BJ (cell line): Measurements from ENCODE around the gene DNM1. TPM values are rescaled to one million over a fixed set of nuclear protein-coding genes. Genes with fewer than 3 reads are reported as not detected.

Experiments
- CTCF ChIA-PET: fragments of 350-600 bp; formaldehyde crosslinking; extraction: SDS; loops from one replicate; lab custom pipeline; 2021; ENCODE audit warnings: antibody characterized with exemption, inconsistent platforms; lab: Yijun Ruan, JAX
- POLR2A ChIA-PET: fragments of 300-600 bp; sonication (Branson Sonifier 250); formaldehyde crosslinking; extraction: SDS; loops from one replicate; lab custom pipeline; 2021; ENCODE audit warnings: antibody characterized with exemption; lab: Charles Lee
- DNase-seq: peaks from one replicate; pipeline ENCODE4 v3.0.0-alpha.2; 2011; ENCODE audit warnings: low read depth
- H3K27me3 ChIP-seq: 2 replicates; pipeline ENCODE4 v1.6.0; 2011; ENCODE audit warnings: low read length; ENCODE audit not compliant: control insufficient read depth, insufficient read depth
- H3K36me3 ChIP-seq: 2 replicates; pipeline ENCODE4 v1.5.1; 2011; ENCODE audit warnings: low read length; ENCODE audit not compliant: control insufficient read depth, insufficient read depth
- H3K4me3 ChIP-seq: 2 replicates; pipeline ENCODE4 v1.5.1; 2011; ENCODE audit warnings: low read depth, mild to moderate bottlenecking, control low read depth, low read length
- CTCF ChIP-seq: IDR thresholded peaks from 2 replicates; pipeline ENCODE4 v1.5.1; 2011; ENCODE audit warnings: low read depth, mild to moderate bottlenecking, control low read depth, inconsistent platforms, low read length, moderate library complexity; ENCODE audit not compliant: insufficient read depth
- polyA plus RNA-seq: library from polyadenylated mRNA; depleted of rRNA; stranded (reverse); fragments of >200 nt; gene quantifications from 2 replicates; pipeline ENCODE4 v1.2.3, GENCODE V29; 2011

Gene DNM1
- polyA plus RNA-seq, 1 experiment, result 8.4 TPM

DNA sequence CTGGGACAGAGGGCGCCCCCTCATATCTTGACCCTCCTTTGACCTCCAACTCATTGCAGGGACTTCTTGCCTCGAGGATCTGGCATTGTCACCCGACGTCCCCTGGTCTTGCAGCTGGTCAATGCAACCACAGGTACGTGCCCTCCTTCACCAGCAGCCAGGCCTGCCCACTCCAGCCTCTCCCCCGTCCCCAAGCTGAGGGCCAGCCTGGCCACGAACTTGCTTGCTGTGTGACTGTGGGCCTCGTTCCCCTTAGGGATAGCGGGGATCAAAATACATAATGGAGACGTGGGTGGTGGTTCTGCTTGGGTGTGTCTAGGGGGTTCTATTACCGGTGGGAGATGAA, 15.0 kb downstream of the DNM1 start:
- POLR2A ChIA-PET, result no interaction called here
- CTCF ChIA-PET, result interaction anchor here (1.2 kb wide), 1 partner anchor 22 kb away, joined by 4 read pairs; no protein-coding TSS in a partner anchor
- Histone ChIP-seq H3K4me3 (no peak overlapping the region), H3K36me3 (peaks cover 10% of the 10 kb centered on the region), H3K27me3 (no peaks in the 10 kb centered on the region)
- no peak for DNase-seq
- TF ChIP-seq CTCF, result no peak

DNA sequence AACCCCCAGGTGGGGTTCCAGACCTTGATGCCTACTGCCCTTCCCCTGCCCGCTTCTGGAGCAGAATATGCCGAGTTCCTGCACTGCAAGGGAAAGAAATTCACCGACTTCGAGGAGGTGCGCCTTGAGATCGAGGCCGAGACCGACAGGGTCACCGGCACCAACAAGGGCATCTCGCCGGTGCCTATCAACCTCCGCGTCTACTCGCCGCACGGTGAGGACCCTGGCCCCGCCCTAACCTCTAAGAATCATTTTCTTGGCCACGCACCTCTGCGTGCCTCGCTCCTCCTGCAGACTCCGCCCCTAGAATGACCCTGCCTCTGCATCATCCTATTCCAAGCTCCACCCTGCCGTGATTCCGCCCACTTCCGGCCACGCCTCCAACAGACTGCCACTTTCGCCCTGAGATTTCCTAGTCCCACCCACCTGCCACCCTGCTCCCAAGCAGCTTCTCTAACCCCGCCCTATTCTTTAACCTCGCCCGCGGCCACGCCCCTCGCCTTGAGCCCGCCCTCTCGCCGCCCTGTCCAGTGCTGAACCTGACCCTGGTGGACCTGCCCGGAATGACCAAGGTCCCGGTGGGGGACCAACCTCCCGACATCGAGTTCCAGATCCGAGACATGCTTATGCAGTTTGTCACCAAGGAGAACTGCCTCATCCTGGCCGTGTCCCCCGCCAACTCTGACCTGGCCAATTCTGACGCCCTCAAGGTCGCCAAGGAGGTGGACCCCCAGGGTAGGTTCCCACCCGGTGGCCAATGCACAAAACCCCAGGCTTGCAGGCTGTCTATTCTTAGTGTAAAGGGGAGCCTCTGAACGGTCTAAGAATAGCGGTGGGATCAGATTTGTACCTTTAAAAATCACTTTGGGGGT, 15.6 kb downstream of the DNM1 start:
- ChIA-PET CTCF (interaction anchor here (1.2 kb wide), 1 partner anchor 21 kb away, joined by 4 read pairs; no protein-coding TSS in a partner anchor), POLR2A (no interaction called here)
- no peak for TF ChIP-seq CTCF
- no peak overlapping the region for H3K4me3 ChIP-seq
- H3K36me3 ChIP-seq, result peaks cover 10% of the 10 kb centered on the region
- no peaks in the 10 kb centered on the region for H3K27me3 ChIP-seq
- no peak for DNase-seq

DNA sequence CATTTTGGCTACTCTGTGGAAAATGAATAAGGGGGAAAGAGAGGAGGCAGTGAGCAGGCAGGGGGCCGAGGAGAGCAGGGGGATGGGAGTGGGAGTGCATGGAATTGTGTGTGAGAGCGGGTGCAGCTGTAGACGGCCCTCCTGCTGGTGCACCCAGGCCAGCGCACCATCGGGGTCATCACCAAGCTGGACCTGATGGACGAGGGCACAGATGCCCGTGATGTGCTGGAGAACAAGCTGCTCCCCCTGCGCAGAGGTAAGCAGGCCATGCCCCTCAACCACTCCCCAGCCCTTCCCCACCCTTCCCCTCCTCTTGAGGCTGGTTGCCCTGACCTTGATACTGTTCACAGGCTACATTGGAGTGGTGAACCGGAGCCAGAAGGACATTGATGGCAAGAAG, 16.7 kb downstream of the DNM1 start:
- no peak overlapping the region for H3K4me3 ChIP-seq
- H3K36me3 ChIP-seq, result peaks cover 10% of the 10 kb centered on the region
- TF ChIP-seq CTCF, result no peak
- DNase-seq, result no peak
- H3K27me3 ChIP-seq, result no peaks in the 10 kb centered on the region
- CTCF ChIA-PET, result interaction anchor here (0.7 to 0.9 kb wide), 2 partner anchors 13 to 21 kb away, joined by 3 read pairs; no protein-coding TSS in a partner anchor
- POLR2A ChIA-PET, result no interaction called here

- TF ChIP-seq CTCF, result no peak
- CTCF ChIA-PET, result interaction anchor here (1.1 to 1.2 kb wide), 3 partner anchors 22 to 33 kb away, joined by 3 read pairs; partner anchors contain the start of gene CIZ1
- Histone ChIP-seq H3K27me3 (no peaks in the 10 kb centered on the region), H3K4me3 (no peak overlapping the region), H3K36me3 (peaks cover 11% of the 10 kb centered on the region)
- no peak for DNase-seq
- POLR2A ChIA-PET, result no interaction called here
Measured at GRCh38 chr9:128222026-128222425, 18.8 kb downstream of the DNM1 start.

- Histone ChIP-seq H3K27me3 (no peaks in the 10 kb centered on the region), H3K4me3 (no peak overlapping the region), H3K36me3 (peaks cover 11% of the 10 kb centered on the region)
- DNase-seq, result no peak
- CTCF ChIA-PET, result interaction anchor here (1.1 to 1.2 kb wide), 3 partner anchors 23 to 32 kb away, joined by 3 read pairs; partner anchors contain the start of gene CIZ1
- POLR2A ChIA-PET, result no interaction called here
- TF ChIP-seq CTCF, result no peak
Measured at GRCh38 chr9:128222880-128223670, 19.9 kb downstream of the DNM1 start.
